Caco-2 (cell line): Measurements from ENCODE around the gene MIA. TPM values are rescaled to one million over a fixed set of nuclear protein-coding genes. Genes with fewer than 3 reads are reported as not detected.

Experiments
- BruUV-seq: library from RNA; stranded (reverse); fragments of 400-500 nt; replicated peaks from 2 replicates; lab custom pipeline; 2021; lab: Mats Ljungman, UMichigan
- CTCF ChIA-PET: fragments of 300-600 bp; sonication (Branson Sonifier 250); formaldehyde crosslinking; loops from one replicate; lab custom pipeline; 2022; ENCODE audit warnings: antibody characterized with exemption; lab: Charles Lee
- POLR2A ChIA-PET: fragments of 300-600 bp; sonication (Branson Sonifier 250); formaldehyde crosslinking; loops from one replicate; lab custom pipeline; 2022; ENCODE audit warnings: antibody characterized with exemption; lab: Charles Lee
- DNase-seq, 2 experiments: peaks; one replicate each; pipeline versions ENCODE4 v3.0.0 to v3.0.0-alpha.2; 2020 to 2022
- H3K27me3 ChIP-seq: replicated peaks from 2 replicates; pipeline ENCODE4 v1.6.0; 2011; ENCODE audit warnings: low read length; ENCODE audit not compliant: control insufficient read depth, insufficient read depth
- H3K36me3 ChIP-seq: 2 replicates; pipeline ENCODE4 v1.5.1; 2011; ENCODE audit warnings: low read length; ENCODE audit not compliant: control insufficient read depth, insufficient read depth
- H3K4me1 ChIP-seq: fragments of 250-450 bp; sonication (Bioruptor Pico); 2 replicates; pipeline ENCODE4 v1.5.1; 2020; ENCODE audit warnings: mild to moderate bottlenecking
- H3K4me3 ChIP-seq: 2 replicates; pipeline ENCODE4 v1.5.1; 2011; ENCODE audit warnings: low read depth, mild to moderate bottlenecking, control low read depth, low read length
- H3K9me3 ChIP-seq: fragments of 250-450 bp; sonication (Bioruptor Pico); 2 replicates; pipeline ENCODE4 v1.5.1; 2020; ENCODE audit warnings: mild to moderate bottlenecking, moderate library complexity
- H3K27ac Mint-ChIP-seq: one replicate; pipeline ENCODE4 v1.8.0; 2022; ENCODE audit warnings: mixed read lengths; ENCODE audit not compliant: unreplicated experiment
- H3K27me3 Mint-ChIP-seq: one replicate; pipeline ENCODE4 v1.8.0; 2022; ENCODE audit warnings: mixed read lengths; ENCODE audit not compliant: insufficient read depth, unreplicated experiment
- H3K36me3 Mint-ChIP-seq: one replicate; pipeline ENCODE4 v1.8.0; 2022; ENCODE audit warnings: mild to moderate bottlenecking, mixed read lengths; ENCODE audit not compliant: insufficient read depth, unreplicated experiment
- H3K4me1 Mint-ChIP-seq: one replicate; pipeline ENCODE4 v1.8.0; 2022; ENCODE audit warnings: low read depth, mixed read lengths; ENCODE audit not compliant: unreplicated experiment
- H3K4me3 Mint-ChIP-seq: one replicate; pipeline ENCODE4 v1.8.0; 2022; ENCODE audit warnings: mild to moderate bottlenecking, moderate library complexity, mixed read lengths; ENCODE audit not compliant: unreplicated experiment
- H3K9me3 Mint-ChIP-seq: one replicate; pipeline ENCODE4 v1.8.0; 2022; ENCODE audit warnings: mixed read lengths; ENCODE audit not compliant: unreplicated experiment
- intact Hi-C: fragments of 100-400 bp; cut with micrococcal nuclease; formaldehyde crosslinking; loops from one replicate; pipeline ENCODE4 v1.10.0; 2022; ENCODE audit not compliant: unreplicated experiment
- total RNA-seq: library from RNA; stranded (reverse); gene quantifications from 2 replicates; pipeline ENCODE4 v1.2.3, GENCODE V29; 2022
- TF ChIP-seq, protein P1 (sequence below), 2 experiments: fragments of 200-600 bp in 1 of 2; IDR thresholded peaks; 1 replicate in 1 of 2; 2 replicates in 1 of 2; pipeline versions ENCODE4 v1.5.1 to v1.8.0; 2011 to 2022; ENCODE audit warnings: antibody characterized with exemption in 1 of 2, control low read depth in 1 of 2, inconsistent platforms in 1 of 2, low read depth in 1 of 2, low read length in 1 of 2, mild to moderate bottlenecking in 1 of 2, moderate library complexity in 1 of 2; ENCODE audit not compliant: insufficient read depth in 1 of 2, severe bottlenecking in 1 of 2, unreplicated experiment in 1 of 2

MIA gene
- total RNA-seq, 1 experiment from 2014 or later, result 1.1 TPM

DNA sequence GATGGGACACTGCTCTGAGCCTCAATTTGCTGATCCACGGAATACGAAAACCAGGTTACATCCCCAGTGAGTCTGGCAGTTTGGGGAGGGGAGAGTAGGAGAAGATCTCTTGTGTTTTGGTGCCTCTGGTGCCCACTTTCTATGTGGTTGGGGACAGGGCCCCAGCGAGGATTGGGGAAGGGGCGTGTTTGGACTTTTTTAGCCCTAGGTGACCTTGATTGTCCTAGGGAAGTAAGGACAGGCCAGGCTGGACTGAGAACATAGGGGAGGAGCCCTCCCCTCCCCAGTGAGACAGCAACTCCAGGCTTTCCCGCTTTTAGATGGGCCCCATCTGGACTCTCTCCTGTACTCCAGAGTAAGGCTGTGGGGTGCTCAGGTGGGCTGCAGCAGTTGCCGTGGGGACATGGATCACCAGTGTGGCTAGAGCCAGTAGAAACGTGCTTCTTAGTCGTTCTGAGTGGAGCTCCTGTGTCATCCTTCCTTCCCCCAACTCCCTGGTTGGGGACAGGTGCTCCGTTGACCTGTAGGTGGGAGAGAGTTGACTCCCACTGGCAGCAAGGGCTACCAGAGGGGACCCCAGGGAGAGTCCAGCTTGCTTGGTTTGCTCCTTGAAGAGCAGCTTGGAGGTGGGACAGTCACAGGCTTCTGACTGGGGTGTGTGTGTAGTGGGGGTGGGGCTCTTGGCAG is 28.0 kb downstream of the MIA start:
- intact Hi-C loops, result no loop called here
- H3K4me1 Mint-ChIP-seq, result peaks cover 34% of the 10 kb centered on the region
- TF ChIP-seq, protein P1, sequence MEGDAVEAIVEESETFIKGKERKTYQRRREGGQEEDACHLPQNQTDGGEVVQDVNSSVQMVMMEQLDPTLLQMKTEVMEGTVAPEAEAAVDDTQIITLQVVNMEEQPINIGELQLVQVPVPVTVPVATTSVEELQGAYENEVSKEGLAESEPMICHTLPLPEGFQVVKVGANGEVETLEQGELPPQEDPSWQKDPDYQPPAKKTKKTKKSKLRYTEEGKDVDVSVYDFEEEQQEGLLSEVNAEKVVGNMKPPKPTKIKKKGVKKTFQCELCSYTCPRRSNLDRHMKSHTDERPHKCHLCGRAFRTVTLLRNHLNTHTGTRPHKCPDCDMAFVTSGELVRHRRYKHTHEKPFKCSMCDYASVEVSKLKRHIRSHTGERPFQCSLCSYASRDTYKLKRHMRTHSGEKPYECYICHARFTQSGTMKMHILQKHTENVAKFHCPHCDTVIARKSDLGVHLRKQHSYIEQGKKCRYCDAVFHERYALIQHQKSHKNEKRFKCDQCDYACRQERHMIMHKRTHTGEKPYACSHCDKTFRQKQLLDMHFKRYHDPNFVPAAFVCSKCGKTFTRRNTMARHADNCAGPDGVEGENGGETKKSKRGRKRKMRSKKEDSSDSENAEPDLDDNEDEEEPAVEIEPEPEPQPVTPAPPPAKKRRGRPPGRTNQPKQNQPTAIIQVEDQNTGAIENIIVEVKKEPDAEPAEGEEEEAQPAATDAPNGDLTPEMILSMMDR (IDR thresholded peaks at IDR 0.05; ENCODE audit: insufficient read depth in 1 of 2, low read depth in 1 of 2, low read length in 1 of 2, severe bottlenecking in 1 of 2, unreplicated experiment in 1 of 2), result no peak
- H3K27ac Mint-ChIP-seq, result peak overlapping the region; percentile 18
- Histone ChIP-seq H3K9me3 (no peaks in the 10 kb centered on the region), H3K36me3 (peaks cover 25% of the 10 kb centered on the region), H3K4me3 (no peak overlapping the region), H3K4me1 (peaks cover 7% of the 10 kb centered on the region), H3K27me3 (no peaks in the 10 kb centered on the region)
- POLR2A ChIA-PET, result interaction anchor here (1.0 kb wide), 1 partner anchor 176 kb away, joined by 3 read pairs; no protein-coding TSS in a partner anchor
- peaks cover 97% of the 10 kb centered on the region for H3K36me3 Mint-ChIP-seq
- H3K9me3 Mint-ChIP-seq, result no peaks in the 10 kb centered on the region
- no peak for DNase-seq
- BruUV-seq, result no TSS peak
- no peak overlapping the region for H3K4me3 Mint-ChIP-seq
- H3K27me3 Mint-ChIP-seq, result no peaks in the 10 kb centered on the region
- CTCF ChIA-PET, result no interaction called here

DNA sequence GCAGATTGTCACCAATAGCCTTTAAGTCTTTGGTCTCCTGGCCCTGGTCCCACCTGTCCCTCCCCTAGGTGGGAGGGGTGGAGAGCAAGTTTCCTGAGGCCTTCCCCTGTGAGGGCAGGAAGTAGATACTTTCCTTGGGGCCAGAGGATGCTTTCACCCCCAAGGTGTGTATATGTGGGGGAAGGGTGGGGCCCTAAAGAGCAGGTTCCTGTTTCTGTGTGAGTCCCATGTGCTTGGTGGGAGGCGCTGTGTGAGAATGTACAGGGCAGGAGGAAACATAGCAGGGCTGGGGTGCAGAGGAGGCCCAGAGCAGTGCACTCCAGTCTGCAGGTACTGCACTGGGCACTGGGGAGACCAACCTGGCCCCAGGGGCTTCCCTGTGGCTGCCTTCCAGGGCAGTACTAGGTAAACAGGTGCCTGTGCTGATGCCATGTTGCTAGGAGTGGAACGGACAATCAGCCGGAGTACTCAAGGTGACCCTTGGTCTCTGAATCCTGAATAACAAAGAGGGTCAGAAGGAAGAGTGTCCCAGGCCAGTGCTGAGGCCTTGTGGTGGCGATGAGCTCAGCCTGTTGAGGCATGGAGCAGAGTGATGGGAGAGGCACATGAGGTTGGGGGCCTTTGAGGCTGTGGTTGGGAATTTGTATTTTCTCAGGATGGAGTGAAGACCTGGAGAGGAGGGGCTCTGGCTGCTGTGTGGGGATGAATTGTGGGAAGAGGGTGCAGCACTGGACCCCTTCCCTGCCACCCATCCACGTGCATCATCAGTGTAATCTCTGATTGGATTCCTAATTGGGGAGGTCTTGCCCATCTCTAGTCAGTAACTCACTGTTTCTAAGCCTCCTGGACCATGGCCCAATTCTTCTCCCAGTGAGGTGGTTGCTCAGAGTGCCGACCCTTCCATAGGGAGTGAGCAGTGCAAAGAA is 28.8 kb downstream of the MIA start:
- BruUV-seq, result no TSS peak
- TF ChIP-seq, protein P1 (IDR thresholded peaks at IDR 0.05; ENCODE audit: insufficient read depth in 1 of 2, low read depth in 1 of 2, low read length in 1 of 2, severe bottlenecking in 1 of 2, unreplicated experiment in 1 of 2), result no peak
- no peak overlapping the region for H3K4me3 Mint-ChIP-seq
- intact Hi-C loops, result no loop called here
- no peak for DNase-seq
- peaks cover 29% of the 10 kb centered on the region for H3K36me3 ChIP-seq
- ChIA-PET POLR2A (no interaction called here), CTCF (interaction anchor here (1.2 kb wide), 1 partner anchor 27 kb away, joined by 4 read pairs; no protein-coding TSS in a partner anchor)
- no peak overlapping the region for H3K4me3 ChIP-seq
- peak overlapping the region; percentile 18 for H3K27ac Mint-ChIP-seq
- peaks cover 97% of the 10 kb centered on the region for H3K36me3 Mint-ChIP-seq
- no peaks in the 10 kb centered on the region for H3K27me3 Mint-ChIP-seq
- H3K4me1 Mint-ChIP-seq, result peaks cover 34% of the 10 kb centered on the region
- no peaks in the 10 kb centered on the region for H3K9me3 ChIP-seq
- H3K27me3 ChIP-seq, result no peaks in the 10 kb centered on the region
- H3K4me1 ChIP-seq, result peaks cover 7% of the 10 kb centered on the region
- H3K9me3 Mint-ChIP-seq, result no peaks in the 10 kb centered on the region

DNA sequence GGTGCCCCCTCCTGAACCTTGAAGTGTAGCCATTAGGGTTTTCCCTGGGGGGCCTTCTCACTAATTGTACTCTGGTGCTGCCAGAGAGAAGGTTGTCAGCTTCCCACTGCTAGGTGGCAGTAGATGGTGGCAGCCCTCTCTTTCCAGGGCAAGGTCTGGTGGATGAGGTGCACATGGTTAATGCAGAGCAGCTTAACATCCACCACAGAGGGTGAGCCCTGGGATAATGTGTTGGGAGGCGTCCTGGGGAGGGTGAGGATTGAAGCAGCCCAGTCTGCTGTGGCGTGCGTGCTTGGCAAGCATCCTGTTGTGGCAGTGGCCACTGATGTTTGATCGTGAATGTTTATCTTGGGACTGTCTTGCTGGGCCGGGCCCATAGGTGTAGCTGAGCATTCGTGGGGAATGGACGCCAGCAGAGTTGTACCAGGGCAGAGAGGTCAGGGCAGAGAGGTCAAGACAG is 29.5 kb downstream of the MIA start:
- CTCF ChIA-PET, result interaction anchor here (1.2 kb wide), 1 partner anchor 27 kb away, joined by 4 read pairs; no protein-coding TSS in a partner anchor
- intact Hi-C loops, result loop anchor here (5.0 kb wide), 1 partner anchor 102 kb away; no protein-coding TSS in a partner anchor
- H3K36me3 ChIP-seq, result peaks cover 33% of the 10 kb centered on the region
- Mint-ChIP-seq H3K4me3 (no peak overlapping the region), H3K27ac (no peak overlapping the region), H3K27me3 (no peaks in the 10 kb centered on the region), H3K4me1 (peaks cover 34% of the 10 kb centered on the region), H3K9me3 (no peaks in the 10 kb centered on the region), H3K36me3 (peaks cover 97% of the 10 kb centered on the region)
- no peak for DNase-seq
- no peaks in the 10 kb centered on the region for H3K27me3 ChIP-seq
- peaks cover 9% of the 10 kb centered on the region for H3K4me1 ChIP-seq
- POLR2A ChIA-PET, result no interaction called here
- H3K9me3 ChIP-seq, result no peaks in the 10 kb centered on the region
- TF ChIP-seq, protein P1 (IDR thresholded peaks at IDR 0.05; ENCODE audit: insufficient read depth in 1 of 2, low read depth in 1 of 2, low read length in 1 of 2, severe bottlenecking in 1 of 2, unreplicated experiment in 1 of 2), result no peak
- BruUV-seq, result no TSS peak
- H3K4me3 ChIP-seq, result no peak overlapping the region
